ENCODE measurements around the gene PTPRC.

DNA sequence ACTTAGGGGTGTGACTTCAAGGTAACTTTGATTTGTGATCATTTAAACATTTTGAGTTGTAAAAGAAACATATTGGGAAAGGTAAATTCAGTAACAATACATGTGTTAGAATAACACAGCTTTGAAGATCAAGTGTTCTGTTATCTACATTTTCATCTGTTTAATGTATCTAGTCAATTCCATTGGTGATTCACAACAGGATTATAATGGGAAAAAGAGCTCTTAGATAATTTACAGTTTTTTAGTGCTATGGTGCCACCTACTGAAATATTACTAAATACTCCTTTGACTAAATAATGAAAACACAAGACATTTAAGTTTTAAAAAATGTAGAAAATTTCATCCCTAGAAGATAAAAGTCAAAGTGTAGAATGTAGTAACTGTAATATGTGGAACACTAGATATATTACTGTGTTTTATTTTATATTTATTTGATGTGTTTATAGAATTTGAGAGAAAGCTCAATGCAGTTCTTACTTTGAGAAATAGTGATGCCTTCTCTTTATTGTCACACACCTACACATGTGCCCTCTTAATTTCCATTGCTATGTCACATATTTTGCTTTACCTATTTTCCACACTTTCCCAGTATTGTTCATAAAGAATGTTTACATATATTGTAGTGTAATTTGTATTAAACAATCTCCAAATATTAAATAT, 47.4 kb downstream of the PTPRC start:
- TF ChIP-seq, protein P1, sequence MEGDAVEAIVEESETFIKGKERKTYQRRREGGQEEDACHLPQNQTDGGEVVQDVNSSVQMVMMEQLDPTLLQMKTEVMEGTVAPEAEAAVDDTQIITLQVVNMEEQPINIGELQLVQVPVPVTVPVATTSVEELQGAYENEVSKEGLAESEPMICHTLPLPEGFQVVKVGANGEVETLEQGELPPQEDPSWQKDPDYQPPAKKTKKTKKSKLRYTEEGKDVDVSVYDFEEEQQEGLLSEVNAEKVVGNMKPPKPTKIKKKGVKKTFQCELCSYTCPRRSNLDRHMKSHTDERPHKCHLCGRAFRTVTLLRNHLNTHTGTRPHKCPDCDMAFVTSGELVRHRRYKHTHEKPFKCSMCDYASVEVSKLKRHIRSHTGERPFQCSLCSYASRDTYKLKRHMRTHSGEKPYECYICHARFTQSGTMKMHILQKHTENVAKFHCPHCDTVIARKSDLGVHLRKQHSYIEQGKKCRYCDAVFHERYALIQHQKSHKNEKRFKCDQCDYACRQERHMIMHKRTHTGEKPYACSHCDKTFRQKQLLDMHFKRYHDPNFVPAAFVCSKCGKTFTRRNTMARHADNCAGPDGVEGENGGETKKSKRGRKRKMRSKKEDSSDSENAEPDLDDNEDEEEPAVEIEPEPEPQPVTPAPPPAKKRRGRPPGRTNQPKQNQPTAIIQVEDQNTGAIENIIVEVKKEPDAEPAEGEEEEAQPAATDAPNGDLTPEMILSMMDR (IDR thresholded peaks at IDR 0.05; ENCODE audit: low read length), result peak; percentile 66
- TF ChIP-seq EZH2 (IDR thresholded peaks at IDR 0.05; ENCODE audit: borderline replicate concordance, low read length), result no peak

Data from OCI-LY1 (cell line).